OCI-LY3 (cell line): ENCODE measurements around the gene UNC79.

Experiments
- EZH2phosphoT487 ChIP-seq: fragments of 200-600 bp; shearing (Covaris generic); IDR thresholded peaks from 2 replicates; pipeline ENCODE4 v1.6.1; 2018; ENCODE audit warnings: antibody characterized with exemption, mixed run types, low read depth
- TF ChIP-seq, protein P1 (sequence below): fragments of 200-600, 300-600 bp; sonication (generic); IDR thresholded peaks from 2 replicates; pipeline ENCODE4 v1.5.1; 2014; ENCODE audit warnings: antibody characterized with exemption, low read length, low read depth

DNA sequence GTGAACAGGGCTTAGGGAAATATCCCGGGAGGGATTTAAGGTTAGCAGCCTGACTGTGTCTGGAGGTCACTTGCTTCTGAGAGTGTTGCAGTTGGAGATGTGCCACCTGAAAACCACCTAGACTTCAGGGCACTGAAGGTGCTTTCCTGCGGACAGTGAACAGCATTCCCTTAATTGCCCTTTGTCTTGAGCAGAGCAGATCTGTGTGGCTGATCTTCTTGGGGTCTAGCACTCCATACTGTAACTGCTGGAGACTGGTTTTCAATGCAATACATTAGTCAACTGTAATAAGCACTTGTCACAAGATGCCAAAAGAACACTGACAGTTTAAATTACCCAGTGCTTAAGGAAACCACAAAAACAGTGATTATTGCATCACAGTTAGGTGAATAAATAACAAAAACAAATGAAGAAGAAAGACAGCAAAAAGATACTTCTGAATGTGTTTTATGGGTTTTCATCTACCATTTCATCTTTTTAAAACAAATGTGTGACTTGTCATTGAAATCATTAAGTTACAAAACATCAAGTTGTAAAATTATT, 245.7 kb downstream of the UNC79 start:
- TF ChIP-seq, protein P1, sequence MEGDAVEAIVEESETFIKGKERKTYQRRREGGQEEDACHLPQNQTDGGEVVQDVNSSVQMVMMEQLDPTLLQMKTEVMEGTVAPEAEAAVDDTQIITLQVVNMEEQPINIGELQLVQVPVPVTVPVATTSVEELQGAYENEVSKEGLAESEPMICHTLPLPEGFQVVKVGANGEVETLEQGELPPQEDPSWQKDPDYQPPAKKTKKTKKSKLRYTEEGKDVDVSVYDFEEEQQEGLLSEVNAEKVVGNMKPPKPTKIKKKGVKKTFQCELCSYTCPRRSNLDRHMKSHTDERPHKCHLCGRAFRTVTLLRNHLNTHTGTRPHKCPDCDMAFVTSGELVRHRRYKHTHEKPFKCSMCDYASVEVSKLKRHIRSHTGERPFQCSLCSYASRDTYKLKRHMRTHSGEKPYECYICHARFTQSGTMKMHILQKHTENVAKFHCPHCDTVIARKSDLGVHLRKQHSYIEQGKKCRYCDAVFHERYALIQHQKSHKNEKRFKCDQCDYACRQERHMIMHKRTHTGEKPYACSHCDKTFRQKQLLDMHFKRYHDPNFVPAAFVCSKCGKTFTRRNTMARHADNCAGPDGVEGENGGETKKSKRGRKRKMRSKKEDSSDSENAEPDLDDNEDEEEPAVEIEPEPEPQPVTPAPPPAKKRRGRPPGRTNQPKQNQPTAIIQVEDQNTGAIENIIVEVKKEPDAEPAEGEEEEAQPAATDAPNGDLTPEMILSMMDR = no peak
- TF ChIP-seq EZH2phosphoT487 = no peak
